Keratinocyte (primary cell): ENCODE results near the gene OSCAR.
"Not testable (repeated sequence)": the region's sequence is repeated elsewhere in the genome, so short reads cannot be mapped to it uniquely, and the experiment has no call there.

Experiments
- EZH2 ChIP-seq: IDR thresholded peaks from one replicate; pipeline ENCODE4 v1.6.1; 2012; ENCODE audit warnings: inconsistent platforms, mild to moderate bottlenecking, low read length, moderate library complexity
- TF ChIP-seq, protein P1 (sequence below), 3 experiments: IDR thresholded peaks in 1 of 3; conservative IDR thresholded peaks in 1 of 3; optimal IDR thresholded peaks in 1 of 3; 2 replicates in 2 of 3; 3 replicates in 1 of 3; pipeline versions ENCODE3 to v1.5.1; 2011; ENCODE audit warnings: low read length in 3 of 3, mild to moderate bottlenecking in 3 of 3, moderate library complexity in 2 of 3, control low read depth in 1 of 3, inconsistent platforms in 1 of 3; ENCODE audit not compliant: insufficient read depth in 2 of 3; ENCODE audit errors: extremely low read depth in 1 of 3

DNA sequence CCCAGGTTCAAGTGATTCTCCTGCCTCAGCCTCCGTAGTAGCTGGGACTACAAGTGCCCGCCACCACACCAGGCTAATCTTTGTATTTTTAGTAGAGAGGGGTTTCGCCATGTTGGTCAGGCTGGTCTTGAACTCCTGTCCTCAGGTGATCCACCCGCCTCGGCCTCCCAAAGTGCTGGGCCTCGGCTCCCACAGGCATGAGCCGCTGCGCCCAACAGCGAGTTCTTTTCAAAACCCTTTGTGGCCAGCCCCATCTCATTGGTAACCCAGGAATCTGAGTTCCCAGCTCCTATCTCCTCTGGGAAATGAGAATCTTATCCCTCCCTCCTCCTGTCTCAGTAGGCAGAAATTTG lies 724 bp downstream of the OSCAR start:
- TF ChIP-seq, protein P1, sequence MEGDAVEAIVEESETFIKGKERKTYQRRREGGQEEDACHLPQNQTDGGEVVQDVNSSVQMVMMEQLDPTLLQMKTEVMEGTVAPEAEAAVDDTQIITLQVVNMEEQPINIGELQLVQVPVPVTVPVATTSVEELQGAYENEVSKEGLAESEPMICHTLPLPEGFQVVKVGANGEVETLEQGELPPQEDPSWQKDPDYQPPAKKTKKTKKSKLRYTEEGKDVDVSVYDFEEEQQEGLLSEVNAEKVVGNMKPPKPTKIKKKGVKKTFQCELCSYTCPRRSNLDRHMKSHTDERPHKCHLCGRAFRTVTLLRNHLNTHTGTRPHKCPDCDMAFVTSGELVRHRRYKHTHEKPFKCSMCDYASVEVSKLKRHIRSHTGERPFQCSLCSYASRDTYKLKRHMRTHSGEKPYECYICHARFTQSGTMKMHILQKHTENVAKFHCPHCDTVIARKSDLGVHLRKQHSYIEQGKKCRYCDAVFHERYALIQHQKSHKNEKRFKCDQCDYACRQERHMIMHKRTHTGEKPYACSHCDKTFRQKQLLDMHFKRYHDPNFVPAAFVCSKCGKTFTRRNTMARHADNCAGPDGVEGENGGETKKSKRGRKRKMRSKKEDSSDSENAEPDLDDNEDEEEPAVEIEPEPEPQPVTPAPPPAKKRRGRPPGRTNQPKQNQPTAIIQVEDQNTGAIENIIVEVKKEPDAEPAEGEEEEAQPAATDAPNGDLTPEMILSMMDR (optimal IDR thresholded peaks at IDR 0.05 in 1 of 3, IDR thresholded peaks at IDR 0.05 in 1 of 3, conservative IDR thresholded peaks at IDR 0.05 in 1 of 3; ENCODE audit: extremely low read depth in 1 of 3, insufficient read depth in 2 of 3, low read length in 3 of 3): not testable (repeated sequence)
- not testable (repeated sequence) for TF ChIP-seq EZH2
